Measurements from ENCODE around the gene PTPN12.
"Not testable (repeated sequence)": the region's sequence is repeated elsewhere in the genome, so short reads cannot be mapped to it uniquely, and the experiment has no call there.

Gene PTPN12

DNA sequence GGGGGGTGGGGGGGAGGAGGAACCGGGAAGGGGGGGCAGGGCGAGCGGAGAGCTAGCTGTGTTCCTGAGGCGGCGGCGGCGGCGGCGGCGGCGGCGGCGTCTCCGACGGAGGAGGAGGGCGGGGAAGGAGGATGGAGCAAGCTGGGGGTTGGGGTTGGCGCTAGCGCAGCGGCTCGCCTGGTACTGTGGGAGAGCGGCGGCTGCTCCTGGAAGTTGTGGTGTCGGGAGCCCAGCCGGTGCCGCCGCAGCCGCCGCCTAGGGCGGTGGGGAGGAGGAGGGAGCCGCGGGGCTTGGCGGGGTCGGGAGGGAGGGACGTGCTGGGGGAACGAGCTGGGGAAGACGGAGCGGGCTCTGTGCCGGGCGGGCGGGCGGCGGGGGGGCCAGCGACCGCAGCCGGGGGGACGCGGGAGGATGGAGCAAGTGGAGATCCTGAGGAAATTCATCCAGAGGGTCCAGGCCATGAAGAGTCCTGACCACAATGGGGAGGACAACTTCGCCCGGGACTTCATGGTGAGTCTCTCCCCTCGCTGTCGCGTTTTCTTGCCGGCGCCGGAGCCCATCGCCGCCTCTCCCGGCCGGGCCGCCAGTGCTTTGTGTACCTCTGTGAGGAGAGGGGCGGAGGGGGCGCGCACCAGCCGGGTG lies at the start of gene PTPN12:
Gene PTPN12 (plus strand): TSS at position 160 of the 642 bp plus-strand sequence. CDS start 252 bp downstream, at position 412.
- DNase-seq (ENCODE audit: low read depth in 2 of 2, low spot score in 1 of 2): peak in 1 of 2 donors; percentile 32

DNA sequence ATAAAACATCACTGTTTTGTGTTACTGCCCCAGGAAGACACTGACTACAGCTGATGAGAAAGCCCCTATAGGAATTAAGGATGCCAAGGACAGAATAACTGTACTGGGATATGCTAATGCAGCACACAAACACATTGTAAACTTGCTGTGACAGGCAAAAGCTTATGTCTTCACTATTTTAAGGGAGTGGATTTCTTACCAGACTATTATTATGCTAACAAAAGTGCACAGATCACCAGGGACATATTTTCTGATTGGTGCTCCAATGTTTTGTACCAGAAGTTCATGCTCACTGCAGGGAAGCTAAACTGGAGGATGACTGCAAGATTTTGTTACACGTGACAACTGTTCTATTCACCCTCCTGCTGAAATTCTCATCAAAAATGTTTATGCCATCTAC lies 48.1 kb upstream of the PTPN12 start:
- DNase-seq (ENCODE audit: low read depth in 2 of 2, low spot score in 1 of 2): no peak

DNA sequence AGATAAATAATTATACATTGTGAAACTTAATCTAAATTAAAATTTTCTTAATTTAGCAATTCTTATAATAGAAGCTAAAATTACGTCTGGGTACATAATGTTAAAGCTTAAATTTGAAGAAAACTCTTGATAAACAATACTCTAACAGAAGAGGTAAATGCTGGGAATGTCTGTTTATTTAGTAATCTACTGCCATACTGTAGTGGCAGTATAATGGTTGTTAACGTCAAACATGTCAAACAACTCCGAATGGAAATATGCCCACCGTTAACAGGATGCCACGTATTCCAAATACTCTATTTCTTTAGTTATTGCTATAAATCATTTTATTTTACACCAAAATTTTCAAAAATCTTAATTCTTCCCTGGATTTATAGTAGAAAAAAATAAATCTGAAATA lies 40.0 kb upstream of the PTPN12 start:
- no peak for DNase-seq (ENCODE audit: low read depth in 2 of 2, low spot score in 1 of 2)

DNA sequence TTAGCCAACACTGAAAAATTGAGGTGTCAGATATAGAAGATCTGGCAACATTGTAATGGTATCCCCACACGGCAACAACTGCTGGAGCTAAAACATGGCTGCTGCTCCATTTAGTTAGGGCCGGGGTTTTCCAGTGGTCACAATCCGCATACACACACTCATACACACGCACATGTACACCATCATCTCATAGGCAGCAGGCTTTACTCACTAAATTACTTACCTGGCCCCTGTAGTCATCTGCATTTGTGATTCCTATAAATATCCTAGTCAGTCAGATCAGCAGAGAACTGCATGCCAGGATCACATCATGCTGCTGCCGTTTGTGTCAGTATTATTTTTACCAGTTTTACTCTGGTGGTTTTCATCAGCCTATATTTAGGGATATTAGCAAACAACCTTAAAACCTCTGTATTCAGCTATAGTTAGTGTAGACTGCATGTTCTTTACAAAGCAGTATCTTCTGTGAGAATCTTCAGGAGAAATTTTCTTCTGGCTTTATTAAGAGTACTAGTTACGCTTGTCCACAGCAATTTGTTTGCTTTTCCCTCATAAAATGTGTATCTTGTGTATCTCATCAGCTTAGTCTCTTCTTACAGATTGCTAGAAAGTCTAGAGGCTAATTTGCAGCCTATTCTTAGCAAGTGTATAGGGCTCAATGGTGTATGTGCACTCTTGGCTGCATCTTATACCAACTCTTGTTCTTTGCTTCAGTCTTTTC lies 38.3 kb upstream of the PTPN12 start:
- DNase-seq (ENCODE audit: low read depth in 2 of 2, low spot score in 1 of 2): no peak

DNA sequence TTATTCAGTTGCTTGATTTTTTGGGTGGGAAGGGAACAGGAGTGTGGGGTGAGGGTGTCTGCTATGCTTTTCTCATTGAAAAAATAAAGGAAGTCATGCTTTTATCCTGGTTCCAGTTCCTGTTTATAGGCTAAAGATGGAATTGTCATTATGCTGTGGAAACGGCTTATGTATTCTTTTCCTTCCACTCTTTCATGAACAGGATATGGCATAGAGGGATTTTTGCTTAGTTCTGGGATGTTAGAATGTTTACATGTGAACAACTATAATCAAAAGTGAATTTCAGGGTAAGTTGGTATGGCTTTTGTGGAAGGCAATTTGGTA lies 35.9 kb upstream of the PTPN12 start:
- no peak for DNase-seq (ENCODE audit: low read depth in 2 of 2, low spot score in 1 of 2)

DNA sequence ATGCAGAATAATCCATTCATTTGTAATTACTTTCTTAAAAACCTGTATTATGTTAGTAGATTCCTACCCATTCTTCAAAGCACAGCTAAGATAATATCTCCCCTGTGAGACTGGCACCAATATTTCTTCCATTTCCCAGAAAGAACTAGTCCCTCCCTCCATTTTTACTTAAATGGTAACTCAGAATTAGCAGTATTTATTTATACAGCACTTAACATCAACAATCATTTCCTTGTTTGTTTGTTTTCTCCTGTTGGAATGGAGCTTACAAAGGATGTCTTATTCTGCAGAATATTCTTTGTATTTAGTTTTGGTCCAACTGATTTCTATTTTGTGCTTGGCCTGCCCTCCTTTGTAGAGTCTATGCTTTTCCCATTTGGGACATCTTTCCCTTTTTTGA lies 32.1 kb upstream of the PTPN12 start:
- DNase-seq (ENCODE audit: low read depth in 2 of 2, low spot score in 1 of 2): no peak

DNA sequence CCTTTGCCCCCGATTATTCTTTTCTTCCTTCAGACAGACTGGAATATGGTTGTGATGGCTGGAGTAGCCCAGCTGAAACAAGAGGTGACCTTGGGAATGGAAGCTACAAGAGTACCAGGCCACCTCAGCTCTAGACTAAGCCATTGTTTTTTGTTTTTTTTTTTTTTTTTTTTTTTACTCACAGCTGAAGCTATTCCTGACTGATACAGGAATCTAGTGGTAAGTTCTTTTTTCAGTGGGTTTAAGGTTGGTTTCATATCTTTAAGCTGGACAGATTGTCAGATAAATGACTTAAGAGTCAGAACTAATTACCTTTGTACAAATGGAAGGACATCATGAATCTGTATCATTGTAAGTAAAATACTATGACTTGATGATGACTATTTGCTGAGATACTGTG lies 30.2 kb upstream of the PTPN12 start:
- no peak for DNase-seq (ENCODE audit: low read depth in 2 of 2, low spot score in 1 of 2)

DNA sequence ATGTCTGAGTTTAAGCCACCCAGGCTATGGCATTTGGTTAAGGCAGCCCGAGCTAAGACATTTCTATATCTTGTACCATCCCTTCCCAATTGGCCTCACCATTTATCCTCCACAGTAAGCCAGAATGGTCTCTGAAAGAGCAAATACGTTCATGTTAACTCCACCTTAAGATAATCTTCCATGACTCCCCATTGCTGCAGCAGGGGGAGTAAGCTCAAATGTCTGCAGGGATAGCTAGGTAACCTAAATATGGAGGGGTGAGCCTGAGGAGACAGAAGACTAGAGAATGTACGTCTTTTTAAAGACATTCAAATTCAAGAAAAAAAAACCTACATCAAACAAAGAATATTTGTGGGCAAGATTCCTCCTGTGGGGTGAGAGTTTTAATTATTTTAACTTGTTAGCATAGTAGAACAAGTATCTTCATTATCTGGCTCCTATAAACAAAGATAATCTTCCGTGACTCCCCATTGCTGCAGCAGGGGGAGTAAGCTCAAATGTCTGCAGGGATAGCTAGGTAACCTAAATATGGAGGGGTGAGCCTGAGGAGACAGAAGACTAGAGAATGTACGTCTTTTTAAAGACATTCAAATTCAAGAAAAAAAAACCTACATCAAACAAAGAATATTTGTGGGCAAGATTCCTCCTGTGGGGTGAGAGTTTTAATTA lies 24.0 kb upstream of the PTPN12 start:
- not testable (repeated sequence) for DNase-seq (ENCODE audit: low read depth in 2 of 2, low spot score in 1 of 2)

DNA sequence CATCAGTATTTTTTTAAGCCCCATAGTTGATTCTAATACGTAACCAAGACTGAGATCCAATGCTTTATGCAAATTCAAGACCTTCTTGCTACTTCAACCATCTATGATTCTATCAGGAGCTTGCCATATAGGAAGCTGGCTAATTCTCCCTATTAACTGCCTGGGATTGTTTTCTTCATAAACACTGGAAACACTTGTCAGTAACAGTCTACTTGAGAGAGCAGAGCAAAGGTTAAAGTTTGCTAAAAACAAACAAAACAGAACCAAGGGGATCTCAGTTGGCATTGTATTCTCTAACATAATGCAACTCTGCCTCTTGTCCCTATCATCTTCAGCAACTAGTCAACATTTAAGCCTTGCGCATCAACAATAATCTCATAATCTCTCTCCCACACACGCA lies 21.0 kb upstream of the PTPN12 start:
- no peak for DNase-seq (ENCODE audit: low read depth in 2 of 2, low spot score in 1 of 2)

DNA sequence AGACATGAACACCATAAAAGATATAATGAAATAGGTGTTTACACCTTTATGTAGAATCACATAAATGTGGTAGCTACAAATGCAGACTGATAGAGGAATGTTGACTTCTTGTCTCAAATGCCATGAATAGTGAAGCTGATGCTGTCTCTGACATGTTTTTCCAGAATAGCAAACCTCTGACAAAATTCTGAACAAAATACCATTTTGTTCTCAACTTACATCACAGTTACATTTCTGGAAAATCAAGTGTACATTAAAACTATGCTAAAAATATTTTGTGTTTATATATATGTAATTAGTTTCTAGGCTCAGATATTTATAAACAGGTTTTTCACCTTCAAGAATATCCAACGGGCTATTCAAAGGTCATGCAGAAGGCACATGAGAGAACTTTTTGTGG lies 16.8 kb upstream of the PTPN12 start:
- DNase-seq (ENCODE audit: low read depth in 2 of 2, low spot score in 1 of 2): no peak

DNA sequence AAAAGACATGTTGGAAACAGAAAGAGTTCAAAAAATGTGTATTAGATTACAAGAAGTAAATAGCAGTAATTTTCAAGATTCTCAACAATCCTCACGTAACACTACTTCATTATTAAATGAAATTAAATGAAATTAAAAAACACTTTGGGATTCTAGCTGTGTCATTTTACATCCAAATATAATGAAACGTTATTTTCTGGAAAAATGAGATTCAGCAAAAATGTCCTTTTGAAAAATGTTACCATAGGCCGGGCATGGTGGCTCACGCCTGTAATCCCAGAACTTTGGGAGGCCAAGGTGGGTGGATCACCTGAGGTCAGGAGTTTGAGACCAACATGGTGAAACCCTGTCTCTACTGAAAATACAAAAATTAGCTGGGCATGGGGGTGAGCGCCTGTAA lies 15.6 kb upstream of the PTPN12 start:
- DNase-seq (ENCODE audit: low read depth in 2 of 2, low spot score in 1 of 2): not testable (repeated sequence)

DNA sequence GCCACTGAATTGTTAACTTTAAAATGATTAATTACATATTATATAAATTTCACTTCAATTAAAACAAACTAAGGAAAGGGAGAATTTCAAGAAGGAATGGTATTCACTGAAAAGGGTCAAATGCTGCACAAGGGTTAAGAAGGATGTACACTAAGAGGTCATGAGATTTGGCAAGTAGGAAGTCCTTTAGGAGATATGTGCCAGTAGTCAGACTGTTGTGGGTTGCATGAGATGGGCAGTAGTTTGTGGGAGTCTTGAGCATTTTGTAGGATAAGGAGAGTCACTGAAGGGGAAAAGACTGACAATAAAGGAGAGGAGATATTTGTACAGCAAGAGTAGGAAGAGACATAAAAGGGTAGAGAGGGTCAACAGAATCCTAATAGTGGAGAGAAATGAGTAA lies 12.4 kb upstream of the PTPN12 start:
- DNase-seq (ENCODE audit: low read depth in 2 of 2, low spot score in 1 of 2): no peak

DNA sequence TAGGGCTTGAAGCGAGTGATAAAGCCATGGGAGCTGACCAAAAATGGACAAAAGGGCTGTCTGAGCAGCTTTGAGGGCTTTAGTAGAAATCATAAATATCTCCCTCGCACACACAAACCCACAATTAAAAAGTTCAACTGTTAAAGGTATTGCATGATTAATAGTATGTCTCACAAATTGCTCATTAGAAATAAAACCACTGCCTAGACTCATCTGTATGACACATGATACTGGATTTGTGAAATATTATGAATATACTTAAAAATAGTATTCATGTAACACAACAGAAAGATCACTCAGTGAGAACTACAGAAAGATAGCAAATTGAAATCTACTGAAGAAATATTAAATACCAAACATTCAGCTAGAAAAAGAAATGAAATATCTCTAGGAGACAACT lies 11.9 kb upstream of the PTPN12 start:
- DNase-seq (ENCODE audit: low read depth in 2 of 2, low spot score in 1 of 2): no peak

DNA sequence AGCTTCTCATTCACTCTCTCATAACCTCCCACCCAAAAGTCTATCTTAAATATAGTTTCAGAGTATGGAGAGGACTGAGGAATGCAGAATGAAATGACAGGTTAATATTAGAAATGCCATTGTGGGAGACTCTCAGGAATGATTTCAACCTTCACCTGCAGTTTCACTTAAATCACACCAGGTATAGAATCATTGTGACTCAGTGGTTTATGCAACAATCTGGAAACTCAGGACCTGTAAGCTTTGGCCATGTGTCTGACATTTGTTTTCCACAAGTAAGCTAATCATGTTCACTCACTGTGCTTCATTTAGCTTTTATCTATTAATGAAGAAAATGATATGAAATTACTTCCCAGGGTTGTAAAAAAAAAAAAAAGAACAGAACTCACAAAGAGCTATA lies 8.7 kb upstream of the PTPN12 start:
- DNase-seq (ENCODE audit: low read depth in 2 of 2, low spot score in 1 of 2): no peak

DNA sequence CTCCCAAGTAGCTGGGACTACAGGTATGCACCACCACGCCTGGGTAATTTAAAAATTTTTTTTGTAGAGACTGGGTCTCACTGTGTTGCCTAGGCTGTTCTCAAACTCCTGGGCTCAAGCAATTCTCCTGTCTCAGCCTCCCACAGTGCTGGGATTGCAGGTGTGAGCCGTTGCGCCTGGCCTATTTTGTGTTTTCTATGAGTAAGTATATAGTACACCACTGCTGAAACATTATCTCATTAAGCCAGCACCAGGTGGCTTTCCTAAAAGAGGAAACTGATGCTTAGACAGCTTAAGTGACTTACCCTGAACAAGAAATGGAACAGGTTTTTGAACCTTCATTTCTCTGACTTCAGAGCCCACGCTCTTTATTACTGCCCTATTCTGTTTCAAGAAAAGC lies 7.8 kb upstream of the PTPN12 start:
- no peak for DNase-seq (ENCODE audit: low read depth in 2 of 2, low spot score in 1 of 2)

DNA sequence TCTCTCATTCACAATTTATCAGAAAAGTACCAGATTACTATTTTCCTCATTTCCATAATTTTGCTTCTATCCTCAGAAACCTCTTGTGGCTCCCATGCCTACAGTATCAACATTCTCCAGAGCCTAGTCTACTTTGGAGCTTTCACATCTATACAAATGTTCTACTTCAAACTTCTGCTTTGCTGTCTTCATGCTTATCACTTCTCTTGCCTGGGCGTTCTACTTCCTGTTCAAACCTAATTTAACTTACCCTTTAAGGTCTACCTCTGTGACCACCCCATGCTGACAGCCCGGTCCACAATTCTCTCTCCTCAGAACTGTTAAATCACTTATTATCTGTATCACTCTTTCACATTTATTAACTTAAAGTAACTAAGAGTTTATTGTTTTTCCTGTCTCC lies 6.1 kb upstream of the PTPN12 start:
- DNase-seq (ENCODE audit: low read depth in 2 of 2, low spot score in 1 of 2): no peak

DNA sequence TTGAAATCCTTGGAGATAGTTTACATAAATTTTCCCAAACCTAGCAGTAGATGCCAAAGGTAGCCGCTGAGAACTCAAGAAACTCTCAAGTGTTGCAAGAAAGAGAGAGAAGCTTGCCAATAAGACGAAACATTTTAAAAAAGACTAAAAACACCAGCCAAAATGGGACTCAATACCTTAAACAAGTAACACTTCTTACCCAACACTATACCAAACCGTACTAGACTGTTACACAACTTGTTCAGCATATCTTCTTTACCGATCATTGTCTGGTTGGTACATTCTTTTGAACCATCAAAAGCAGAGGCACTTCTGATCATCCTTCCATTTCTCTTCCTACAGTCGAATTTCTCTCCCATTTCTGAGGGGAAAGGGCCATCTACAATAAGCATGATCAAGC lies 4.8 kb upstream of the PTPN12 start:
- DNase-seq (ENCODE audit: low read depth in 2 of 2, low spot score in 1 of 2): no peak

DNA sequence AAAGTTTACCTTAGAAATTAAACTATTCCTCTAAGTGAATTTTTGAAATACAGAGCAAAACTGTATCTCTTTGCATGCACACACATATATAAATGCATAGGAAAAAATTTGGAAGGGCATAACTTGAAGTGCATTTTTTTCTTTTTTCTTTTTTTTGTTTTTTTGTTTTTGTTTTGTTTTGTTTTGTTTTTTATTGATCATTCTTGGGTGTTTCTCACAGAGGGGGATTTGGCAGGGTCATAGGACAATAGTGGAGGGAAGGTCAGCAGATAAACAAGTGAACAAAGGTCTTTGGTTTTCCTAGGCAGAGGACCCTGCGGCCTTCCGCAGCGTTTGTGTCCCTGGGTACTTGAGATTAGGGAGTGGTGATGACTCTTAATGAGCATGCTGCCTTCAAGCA lies 4.4 kb upstream of the PTPN12 start:
- DNase-seq (ENCODE audit: low read depth in 2 of 2, low spot score in 1 of 2): not testable (repeated sequence)

DNA sequence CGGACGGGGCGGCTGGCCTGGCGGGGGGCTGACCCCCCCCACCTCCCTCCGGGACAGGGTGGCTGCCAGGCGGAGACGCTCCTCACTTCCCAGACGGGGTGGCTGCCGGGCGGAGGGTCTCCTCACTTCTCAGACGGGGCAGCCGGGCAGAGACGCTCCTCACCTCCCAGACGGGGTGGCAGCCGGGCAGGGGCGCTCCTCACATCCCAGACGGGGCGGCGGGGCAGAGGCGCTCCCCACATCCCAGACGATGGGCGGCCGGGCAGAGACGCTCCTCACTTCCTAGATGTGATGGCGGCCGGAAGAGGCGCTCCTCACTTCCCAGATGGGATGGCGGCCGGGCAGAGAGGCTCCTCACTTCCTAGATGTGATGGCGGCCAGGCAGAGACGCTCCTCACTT lies 3.0 kb upstream of the PTPN12 start:
- not testable (repeated sequence) for DNase-seq (ENCODE audit: low read depth in 2 of 2, low spot score in 1 of 2)

DNA sequence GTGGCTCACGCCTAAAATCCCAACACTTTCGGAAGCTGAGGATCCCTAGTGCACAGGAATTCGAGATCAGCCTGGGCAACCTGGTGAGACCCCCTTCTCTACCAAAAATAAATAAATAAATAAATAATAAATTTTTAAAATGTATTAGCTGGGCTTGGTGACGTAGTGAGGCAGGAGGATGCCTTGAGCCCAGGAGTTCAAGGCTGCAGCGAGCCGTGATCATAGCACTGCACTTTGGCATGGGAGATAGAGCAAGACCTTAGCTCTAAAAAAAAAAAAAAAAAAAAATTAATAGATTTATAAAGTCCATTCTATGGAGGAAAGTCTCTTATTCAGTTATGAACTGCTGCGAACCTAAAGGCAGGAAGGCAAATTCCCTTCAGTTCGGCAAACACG lies 1.1 kb upstream of the PTPN12 start:
- no peak for DNase-seq (ENCODE audit: low read depth in 2 of 2, low spot score in 1 of 2)

DNA sequence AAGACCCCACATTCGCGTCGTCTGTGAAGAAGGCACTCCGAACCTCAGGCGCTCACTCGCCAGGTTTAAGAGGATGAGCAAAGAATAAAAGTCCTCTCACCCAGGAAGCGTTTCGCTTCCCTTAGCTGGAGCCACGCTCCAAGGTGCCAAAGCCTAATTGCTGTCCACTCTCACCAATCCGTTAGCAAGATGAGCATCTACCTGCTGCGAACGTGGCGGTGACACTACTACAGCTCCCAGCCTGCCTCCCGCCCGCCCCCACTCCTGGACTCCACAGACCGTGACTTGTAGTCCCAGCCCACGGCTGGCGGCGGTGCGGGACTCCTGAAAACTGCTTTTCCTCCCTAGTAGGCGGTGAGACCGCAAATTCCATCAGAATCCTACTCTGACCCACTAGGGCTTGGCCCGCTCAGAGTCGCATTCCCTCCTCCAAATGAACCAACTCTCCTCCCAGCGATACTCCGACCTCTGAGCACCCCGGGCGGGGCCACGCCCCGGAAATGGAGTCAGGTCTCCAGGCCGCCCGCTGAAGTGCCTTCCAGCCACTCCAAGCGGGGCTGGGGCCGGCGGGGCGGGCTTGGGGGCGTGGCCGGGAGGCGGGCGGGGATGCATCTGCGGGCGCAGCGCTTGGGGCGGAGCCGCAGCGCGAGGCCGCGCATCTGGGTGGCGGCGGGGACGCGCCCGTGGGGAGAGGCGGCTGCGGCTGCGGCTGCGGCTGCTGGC lies 521 bp upstream of the PTPN12 start:
- peak; percentile 93 to 96 for DNase-seq (ENCODE audit: low read depth in 2 of 2, low spot score in 1 of 2)

DNA sequence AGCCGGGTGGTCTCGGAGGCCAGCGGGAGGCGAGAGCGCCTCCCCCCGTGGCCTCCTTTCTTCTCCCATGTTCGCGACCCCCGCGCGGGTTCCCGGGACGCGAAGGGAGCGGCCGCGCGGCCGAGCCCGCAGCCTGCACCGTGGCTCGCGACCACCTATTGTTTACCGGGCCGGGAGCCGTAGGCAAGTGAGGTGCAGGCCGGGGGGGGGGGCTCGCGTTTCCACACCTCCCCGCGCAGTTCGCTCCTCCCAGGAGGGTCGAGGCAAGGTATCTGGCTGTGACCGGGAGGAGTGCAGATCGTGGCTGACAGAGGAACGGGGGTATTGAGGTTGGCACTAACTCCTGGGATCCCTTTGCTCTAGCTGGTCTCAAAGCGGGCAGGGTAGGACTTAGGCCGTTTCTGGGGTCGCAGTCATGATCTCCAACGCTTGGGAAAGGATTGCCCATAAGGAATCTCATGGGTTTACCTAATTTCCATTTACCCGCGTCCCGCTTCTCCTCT lies 734 bp downstream of the PTPN12 start:
- DNase-seq (ENCODE audit: low read depth in 2 of 2, low spot score in 1 of 2): no peak

All from stimulated activated CD8-positive, alpha-beta memory T cell treated with anti-CD3 and anti-CD28 coated beads, Interleukin-4, amount 100 ng/mL, for 1 hour (primary cell).